HepG2 (cell line): ENCODE measurements around the gene SLC35A1. TPM values are rescaled to one million over a fixed set of nuclear protein-coding genes. Genes with fewer than 3 reads are reported as not detected.

Experiments
- HES4 ChIP-seq: sonication (generic); formaldehyde crosslinking; IDR thresholded peaks from 2 replicates; pipeline ENCODE4 v1.9.0; 2021; ENCODE audit warnings: mild to moderate bottlenecking, missing genetic modification reagents, borderline replicate concordance
- NCOA1 ChIP-seq: sonication (generic); formaldehyde crosslinking; IDR thresholded peaks from 2 replicates; pipeline ENCODE4 v1.9.0; 2021; ENCODE audit warnings: missing genetic modification reagents
- NFKBIZ ChIP-seq: IDR thresholded peaks from 2 replicates; pipeline ENCODE4 v1.6.1; 2018; ENCODE audit warnings: missing genetic modification reagents, missing compliant biosample characterization
- RFXANK ChIP-seq: IDR thresholded peaks from 2 replicates; pipeline ENCODE4 v1.6.1; 2016
- RNF2 ChIP-seq: fragments of 450-650 bp; conservative IDR thresholded peaks from 2 replicates; pipeline ENCODE4 v1.6.1; 2016; ENCODE audit warnings: low read depth
- SIX4 ChIP-seq: sonication (generic); formaldehyde crosslinking; IDR thresholded peaks from 2 replicates; pipeline ENCODE4 v1.4.0; 2020; ENCODE audit warnings: missing genetic modification reagents
- SMYD3 ChIP-seq: sonication (generic); formaldehyde crosslinking; IDR thresholded peaks from 2 replicates; pipeline ENCODE4 v1.8.1; 2023; ENCODE audit warnings: mild to moderate bottlenecking, missing genetic modification reagents
- ZFYVE20 ChIP-seq: sonication (generic); formaldehyde crosslinking; IDR thresholded peaks from 2 replicates; pipeline ENCODE4 v1.8.0; 2023; ENCODE audit warnings: low read depth, mild to moderate bottlenecking, moderate library complexity, missing genetic modification reagents, borderline replicate concordance
- ZNF124 ChIP-seq: sonication (generic); formaldehyde crosslinking; IDR thresholded peaks from 2 replicates; pipeline ENCODE4 v1.4.0; 2020; ENCODE audit warnings: missing genetic modification reagents
- ZNF17 ChIP-seq: sonication (generic); formaldehyde crosslinking; IDR thresholded peaks from 2 replicates; pipeline ENCODE4 v1.5.0; 2020; ENCODE audit warnings: mild to moderate bottlenecking, missing genetic modification reagents
- ZNF674 ChIP-seq: sonication (generic); formaldehyde crosslinking; IDR thresholded peaks from 2 replicates; pipeline ENCODE4 v1.5.0; 2020; ENCODE audit warnings: low read depth, mild to moderate bottlenecking, missing genetic modification reagents
- ZNF777 ChIP-seq: sonication (generic); formaldehyde crosslinking; IDR thresholded peaks from 2 replicates; pipeline ENCODE4 v1.4.0; 2020; ENCODE audit warnings: missing genetic modification reagents
- polyA plus RNA-seq, 8 experiments: library from polyadenylated mRNA; depleted of rRNA in 3 of 8; stranded (reverse) in 7 of 8; unstranded in 1 of 8; fragments of >200 nt; fragmentation: Illumina TruSeq in 4 of 8; extraction: Trizol in 4 of 8; gene quantifications; 2 replicates each; pipeline versions ENCODE4 v1.2.1 to v1.2.3, GENCODE V29; 2011 to 2016; ENCODE audit warnings: low read depth in 4 of 8, missing spikeins in 1 of 8, mixed read lengths in 1 of 8; ENCODE audit not compliant: insufficient read depth in 1 of 8
- total RNA-seq, 5 experiments: library from RNA; depleted of rRNA; stranded (reverse); fragments of >200 nt; fragmentation: Illumina TruSeq; extraction: Trizol; gene quantifications; 2 replicates each; pipeline ENCODE4 v1.2.3, GENCODE V29; 2016; ENCODE audit warnings: low read depth in 1 of 5
- TF ChIP-seq, protein P1 (sequence below): IDR thresholded peaks from 2 replicates; pipeline ENCODE4 v1.6.1; 2016
- TF ChIP-seq, protein P2 (sequence below): sonication (generic); formaldehyde crosslinking; conservative IDR thresholded peaks from 2 replicates; pipeline ENCODE4 v1.5.0; 2020; ENCODE audit warnings: missing genetic modification reagents
- TF ChIP-seq, protein P3 (sequence below): sonication (generic); formaldehyde crosslinking; IDR thresholded peaks from 2 replicates; pipeline ENCODE4 v1.4.0; 2020; ENCODE audit warnings: mild to moderate bottlenecking, missing genetic modification reagents
- TF ChIP-seq, protein P4 (sequence below): sonication (generic); formaldehyde crosslinking; IDR thresholded peaks from 2 replicates; pipeline ENCODE4 v1.4.0; 2020; ENCODE audit warnings: missing genetic modification reagents, borderline replicate concordance
- TF ChIP-seq, protein P5 (sequence below): sonication (generic); formaldehyde crosslinking; IDR thresholded peaks from 2 replicates; pipeline ENCODE4 v1.4.0; 2020; ENCODE audit warnings: missing genetic modification reagents

The SLC35A1 gene
- total and polyA plus RNA-seq, 2 of the 13 experiments (the other 11 are each of a cell fraction or from before 2014, with no cell fraction given), result 24.8 to 25.1 TPM

DNA sequence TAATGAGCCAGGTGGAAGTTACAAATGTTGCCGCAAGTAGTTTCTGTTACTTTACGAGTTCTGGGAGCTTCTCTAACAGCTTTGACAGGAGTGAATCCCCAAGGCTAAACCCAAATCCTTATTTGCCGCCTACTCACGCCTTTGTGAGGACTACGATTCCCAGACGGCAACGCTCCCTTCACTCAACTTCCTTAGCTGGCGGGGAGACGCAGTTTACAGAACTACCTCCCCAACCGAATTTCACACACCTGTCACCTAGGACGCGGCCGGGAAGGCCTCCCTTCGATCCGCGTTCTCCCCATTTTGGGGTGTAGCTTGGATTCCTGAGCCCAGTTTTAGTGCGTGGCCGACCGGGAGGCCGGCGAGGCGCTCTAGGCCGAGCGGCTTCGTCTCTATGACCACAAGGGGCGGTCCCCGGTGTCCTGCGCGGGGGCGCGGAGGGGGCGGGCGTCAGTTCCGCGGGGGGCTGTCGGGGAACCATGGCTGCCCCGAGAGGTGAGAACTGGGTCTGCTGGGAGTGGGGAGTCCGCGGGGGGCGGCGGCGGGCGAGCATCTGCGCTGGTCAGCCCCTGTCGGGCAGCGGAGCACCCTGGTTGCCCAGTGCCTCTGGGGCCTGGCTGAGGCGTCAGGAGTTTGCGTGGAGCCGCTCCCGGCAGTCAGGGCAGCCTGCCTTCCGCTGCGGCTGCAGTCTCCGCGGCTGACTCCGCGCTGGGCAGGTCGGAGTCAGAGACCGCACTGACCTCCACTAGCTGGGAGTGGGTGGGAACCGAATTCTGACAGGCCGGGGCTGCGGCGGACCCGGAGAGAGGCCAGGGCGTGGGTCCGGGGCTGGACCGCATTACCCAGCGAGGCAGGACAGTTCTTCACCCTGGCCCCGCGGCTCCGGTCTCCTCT is at the start of gene SLC35A1 (continued):
- no peak for TF ChIP-seq ZNF17 (CRISPR knock-in tag)
- TF ChIP-seq, protein P1, sequence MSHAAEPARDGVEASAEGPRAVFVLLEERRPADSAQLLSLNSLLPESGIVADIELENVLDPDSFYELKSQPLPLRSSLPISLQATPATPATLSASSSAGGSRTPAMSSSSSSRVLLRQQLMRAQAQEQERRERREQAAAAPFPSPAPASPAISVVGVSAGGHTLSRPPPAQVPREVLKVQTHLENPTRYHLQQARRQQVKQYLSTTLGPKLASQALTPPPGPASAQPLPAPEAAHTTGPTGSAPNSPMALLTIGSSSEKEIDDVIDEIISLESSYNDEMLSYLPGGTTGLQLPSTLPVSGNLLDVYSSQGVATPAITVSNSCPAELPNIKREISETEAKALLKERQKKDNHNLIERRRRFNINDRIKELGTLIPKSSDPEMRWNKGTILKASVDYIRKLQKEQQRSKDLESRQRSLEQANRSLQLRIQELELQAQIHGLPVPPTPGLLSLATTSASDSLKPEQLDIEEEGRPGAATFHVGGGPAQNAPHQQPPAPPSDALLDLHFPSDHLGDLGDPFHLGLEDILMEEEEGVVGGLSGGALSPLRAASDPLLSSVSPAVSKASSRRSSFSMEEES (CRISPR knock-in tag), result peak; percentile 37
- peak; percentile 75 for TF ChIP-seq NFKBIZ (CRISPR knock-in tag)
- TF ChIP-seq RNF2, result no peak
- TF ChIP-seq, protein P2, sequence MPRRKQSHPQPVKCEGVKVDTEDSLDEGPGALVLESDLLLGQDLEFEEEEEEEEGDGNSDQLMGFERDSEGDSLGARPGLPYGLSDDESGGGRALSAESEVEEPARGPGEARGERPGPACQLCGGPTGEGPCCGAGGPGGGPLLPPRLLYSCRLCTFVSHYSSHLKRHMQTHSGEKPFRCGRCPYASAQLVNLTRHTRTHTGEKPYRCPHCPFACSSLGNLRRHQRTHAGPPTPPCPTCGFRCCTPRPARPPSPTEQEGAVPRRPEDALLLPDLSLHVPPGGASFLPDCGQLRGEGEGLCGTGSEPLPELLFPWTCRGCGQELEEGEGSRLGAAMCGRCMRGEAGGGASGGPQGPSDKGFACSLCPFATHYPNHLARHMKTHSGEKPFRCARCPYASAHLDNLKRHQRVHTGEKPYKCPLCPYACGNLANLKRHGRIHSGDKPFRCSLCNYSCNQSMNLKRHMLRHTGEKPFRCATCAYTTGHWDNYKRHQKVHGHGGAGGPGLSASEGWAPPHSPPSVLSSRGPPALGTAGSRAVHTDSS, result 0 out of 2 replicates have a peak, but pooled peaks have one; percentile 42
- TF ChIP-seq, protein P3, sequence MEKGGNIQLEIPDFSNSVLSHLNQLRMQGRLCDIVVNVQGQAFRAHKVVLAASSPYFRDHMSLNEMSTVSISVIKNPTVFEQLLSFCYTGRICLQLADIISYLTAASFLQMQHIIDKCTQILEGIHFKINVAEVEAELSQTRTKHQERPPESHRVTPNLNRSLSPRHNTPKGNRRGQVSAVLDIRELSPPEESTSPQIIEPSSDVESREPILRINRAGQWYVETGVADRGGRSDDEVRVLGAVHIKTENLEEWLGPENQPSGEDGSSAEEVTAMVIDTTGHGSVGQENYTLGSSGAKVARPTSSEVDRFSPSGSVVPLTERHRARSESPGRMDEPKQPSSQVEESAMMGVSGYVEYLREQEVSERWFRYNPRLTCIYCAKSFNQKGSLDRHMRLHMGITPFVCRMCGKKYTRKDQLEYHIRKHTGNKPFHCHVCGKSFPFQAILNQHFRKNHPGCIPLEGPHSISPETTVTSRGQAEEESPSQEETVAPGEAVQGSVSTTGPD (CRISPR knock-in tag), result no peak
- TF ChIP-seq NCOA1 (CRISPR knock-in tag), result peak; percentile 88; the same call in 1 of the 2 replicates
- no peak for TF ChIP-seq SIX4
- TF ChIP-seq HES4 (CRISPR knock-in tag), result peak; percentile 80; the same call in 1 of the 2 replicates
- TF ChIP-seq ZFYVE20, result no peak
- 0 out of 2 replicates have a peak, but pooled peaks have one; percentile 25 for TF ChIP-seq ZNF124 (CRISPR knock-in tag)
- no peak for TF ChIP-seq SMYD3
- TF ChIP-seq, protein P4, sequence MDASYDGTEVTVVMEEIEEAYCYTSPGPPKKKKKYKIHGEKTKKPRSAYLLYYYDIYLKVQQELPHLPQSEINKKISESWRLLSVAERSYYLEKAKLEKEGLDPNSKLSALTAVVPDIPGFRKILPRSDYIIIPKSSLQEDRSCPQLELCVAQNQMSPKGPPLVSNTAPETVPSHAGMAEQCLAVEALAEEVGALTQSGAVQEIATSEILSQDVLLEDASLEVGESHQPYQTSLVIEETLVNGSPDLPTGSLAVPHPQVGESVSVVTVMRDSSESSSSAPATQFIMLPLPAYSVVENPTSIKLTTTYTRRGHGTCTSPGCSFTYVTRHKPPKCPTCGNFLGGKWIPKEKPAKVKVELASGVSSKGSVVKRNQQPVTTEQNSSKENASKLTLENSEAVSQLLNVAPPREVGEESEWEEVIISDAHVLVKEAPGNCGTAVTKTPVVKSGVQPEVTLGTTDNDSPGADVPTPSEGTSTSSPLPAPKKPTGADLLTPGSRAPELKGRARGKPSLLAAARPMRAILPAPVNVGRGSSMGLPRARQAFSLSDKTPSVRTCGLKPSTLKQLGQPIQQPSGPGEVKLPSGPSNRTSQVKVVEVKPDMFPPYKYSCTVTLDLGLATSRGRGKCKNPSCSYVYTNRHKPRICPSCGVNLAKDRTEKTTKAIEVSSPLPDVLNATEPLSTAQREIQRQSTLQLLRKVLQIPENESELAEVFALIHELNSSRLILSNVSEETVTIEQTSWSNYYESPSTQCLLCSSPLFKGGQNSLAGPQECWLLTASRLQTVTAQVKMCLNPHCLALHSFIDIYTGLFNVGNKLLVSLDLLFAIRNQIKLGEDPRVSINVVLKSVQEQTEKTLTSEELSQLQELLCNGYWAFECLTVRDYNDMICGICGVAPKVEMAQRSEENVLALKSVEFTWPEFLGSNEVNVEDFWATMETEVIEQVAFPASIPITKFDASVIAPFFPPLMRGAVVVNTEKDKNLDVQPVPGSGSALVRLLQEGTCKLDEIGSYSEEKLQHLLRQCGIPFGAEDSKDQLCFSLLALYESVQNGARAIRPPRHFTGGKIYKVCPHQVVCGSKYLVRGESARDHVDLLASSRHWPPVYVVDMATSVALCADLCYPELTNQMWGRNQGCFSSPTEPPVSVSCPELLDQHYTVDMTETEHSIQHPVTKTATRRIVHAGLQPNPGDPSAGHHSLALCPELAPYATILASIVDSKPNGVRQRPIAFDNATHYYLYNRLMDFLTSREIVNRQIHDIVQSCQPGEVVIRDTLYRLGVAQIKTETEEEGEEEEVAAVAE (CRISPR knock-in tag), result peak; percentile 73; the same call in 1 of the 2 replicates
- TF ChIP-seq, protein P5, sequence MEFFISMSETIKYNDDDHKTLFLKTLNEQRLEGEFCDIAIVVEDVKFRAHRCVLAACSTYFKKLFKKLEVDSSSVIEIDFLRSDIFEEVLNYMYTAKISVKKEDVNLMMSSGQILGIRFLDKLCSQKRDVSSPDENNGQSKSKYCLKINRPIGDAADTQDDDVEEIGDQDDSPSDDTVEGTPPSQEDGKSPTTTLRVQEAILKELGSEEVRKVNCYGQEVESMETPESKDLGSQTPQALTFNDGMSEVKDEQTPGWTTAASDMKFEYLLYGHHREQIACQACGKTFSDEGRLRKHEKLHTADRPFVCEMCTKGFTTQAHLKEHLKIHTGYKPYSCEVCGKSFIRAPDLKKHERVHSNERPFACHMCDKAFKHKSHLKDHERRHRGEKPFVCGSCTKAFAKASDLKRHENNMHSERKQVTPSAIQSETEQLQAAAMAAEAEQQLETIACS (CRISPR knock-in tag), result peak; percentile 63
- TF ChIP-seq ZNF777 (CRISPR knock-in tag), result peak; percentile 89
- no peak for TF ChIP-seq RFXANK
- no peak for TF ChIP-seq ZNF674
